Esophagus muscularis mucosa (tissue), 4 donors: ENCODE results near the gene UBE2U. TPM values are rescaled to one million over a fixed set of nuclear protein-coding genes. Genes with fewer than 3 reads are reported as not detected.

Experiments
- DNase-seq: peaks from one replicate; pipeline ENCODE4 v3.0.0-alpha.2; 2017; ENCODE audit errors: extremely low spot score
- H3K27ac ChIP-seq, 4 donors: fragments of 200-600 bp; sonication (generic); replicated peaks in 1 of 4; 1 replicate in 3 of 4; 2 replicates in 1 of 4; pipeline ENCODE4 v1.5.1; 2016 to 2019; ENCODE audit warnings: mild to moderate bottlenecking in 1 of 4
- H3K27me3 ChIP-seq, 4 donors: fragments of 200-600 bp; sonication (generic); one replicate each; pipeline versions ENCODE4 v1.5.1 to v1.6.0; 2016 to 2019
- H3K36me3 ChIP-seq, 4 donors: fragments of 200-600 bp; sonication (generic); one replicate each; pipeline ENCODE4 v1.5.1; 2016 to 2019
- H3K4me1 ChIP-seq, 4 donors: fragments of 200-600 bp; sonication (generic); one replicate each; pipeline ENCODE4 v1.5.1; 2016 to 2019
- H3K4me3 ChIP-seq, 4 donors: fragments of 200-600 bp; sonication (generic); 1 replicate in 2 of 4; 2 replicates in 2 of 4; pipeline ENCODE4 v1.5.1; 2016 to 2019; ENCODE audit warnings: mild to moderate bottlenecking in 4 of 4, moderate library complexity in 1 of 4
- H3K9me3 ChIP-seq, 4 donors: fragments of 200-600 bp; sonication (generic); 1 replicate in 3 of 4; 2 replicates in 1 of 4; pipeline ENCODE4 v1.5.1; 2016 to 2019
- EP300 ChIP-seq: sonication (generic); formaldehyde crosslinking; IDR thresholded peaks from one replicate; pipeline ENCODE4 v1.6.1; 2017; ENCODE audit warnings: antibody characterized with exemption
- POLR2A ChIP-seq: fragments of 450-650 bp; IDR thresholded peaks from one replicate; pipeline ENCODE4 v1.6.1; 2017; ENCODE audit warnings: antibody characterized with exemption, moderate library complexity, mild to moderate bottlenecking, low read depth
- POLR2AphosphoS5 ChIP-seq, 2 donors: sonication (generic); formaldehyde crosslinking; IDR thresholded peaks; one replicate each; pipeline ENCODE4 v1.6.1; 2017; ENCODE audit warnings: antibody characterized with exemption in 2 of 2
- WGBS: methylation state at CpG from one replicate; pipeline ENCODE4 v1.1.5; 2018; 5-methylcytosine and 5-hydroxymethylcytosine counted together
- intact Hi-C: fragments of 100-400 bp; cut with DNase I; formaldehyde crosslinking; loops from one replicate; pipeline ENCODE4 v1.15.1; 2023
- total RNA-seq, 4 donors: library from RNA; depleted of rRNA; stranded (reverse); fragments of >200 nt; gene quantifications; one replicate each; pipeline versions ENCODE4 v1.1.0 to v1.2.1, GENCODE V29; 2016
- TF ChIP-seq, protein P1 (sequence below), 3 experiments: fragments of 200-600 bp in 2 of 3; fragments of 450-650 bp in 1 of 3; sonication (generic) in 2 of 3; IDR thresholded peaks; one replicate each; pipeline ENCODE4 v1.5.1; 2017 to 2019; ENCODE audit warnings: antibody characterized with exemption in 3 of 3, mild to moderate bottlenecking in 2 of 3, moderate library complexity in 1 of 3

The UBE2U gene
- total RNA-seq, 4 donors from 2014 or later, result not detected

DNA sequence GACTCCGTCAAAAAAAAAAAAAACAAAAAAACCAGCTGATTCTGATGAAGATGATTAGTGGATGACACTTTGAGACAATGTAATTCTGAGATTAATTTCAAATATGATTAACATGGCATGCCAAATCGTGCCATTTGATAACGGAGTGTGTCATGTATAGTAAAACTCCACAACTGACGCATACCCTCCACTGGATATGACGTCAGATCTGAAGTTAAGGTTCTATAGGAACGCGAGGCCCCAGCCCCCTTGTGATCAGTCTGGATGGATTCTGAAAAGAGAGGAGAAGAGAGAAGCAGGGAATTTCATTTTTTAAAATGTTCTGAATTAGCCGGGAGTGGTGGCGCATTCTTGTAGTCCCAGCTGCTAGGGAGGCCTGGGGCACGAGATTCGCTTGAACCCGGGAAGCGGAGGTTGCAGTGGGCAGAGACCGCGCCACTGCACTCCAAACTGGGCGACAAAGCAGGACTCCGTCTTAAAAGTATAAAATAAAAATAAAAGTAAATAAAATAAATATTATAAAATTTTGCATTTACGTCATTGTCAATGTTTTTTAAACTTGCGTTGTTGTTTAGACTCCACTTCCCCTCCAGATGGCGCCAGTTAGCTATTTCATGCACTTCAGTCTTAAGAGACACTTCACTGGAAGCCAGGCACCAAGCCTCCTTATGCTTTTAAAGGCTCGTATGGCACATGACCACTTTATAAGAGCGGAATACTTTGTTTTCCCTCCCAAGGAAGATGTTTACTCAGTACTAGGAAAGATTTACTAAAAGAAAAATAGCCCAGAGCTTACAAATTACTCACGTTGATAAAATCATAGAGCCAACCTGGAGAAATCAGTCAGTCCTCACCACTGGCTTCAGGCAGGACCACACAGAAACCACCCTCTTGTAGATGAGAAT is 65.5 kb downstream of the UBE2U start:
- H3K9me3 ChIP-seq, result no peaks in the 10 kb centered on the region
- 51% methylated on average over 23 of the region's 23 CpGs for WGBS
- no peak overlapping the region for H3K4me3 ChIP-seq
- H3K4me1 ChIP-seq, result peaks cover 3 to 6% (median 4%) of the 10 kb centered on the region in 4 donors
- no peaks in the 10 kb centered on the region for H3K27me3 ChIP-seq
- no peak for DNase-seq
- no peaks in the 10 kb centered on the region for H3K36me3 ChIP-seq
- H3K27ac ChIP-seq, result no peak overlapping the region
- TF ChIP-seq POLR2AphosphoS5 (IDR thresholded peaks at IDR 0.05) (no peak), POLR2A (no peak)
- TF ChIP-seq, protein P1, sequence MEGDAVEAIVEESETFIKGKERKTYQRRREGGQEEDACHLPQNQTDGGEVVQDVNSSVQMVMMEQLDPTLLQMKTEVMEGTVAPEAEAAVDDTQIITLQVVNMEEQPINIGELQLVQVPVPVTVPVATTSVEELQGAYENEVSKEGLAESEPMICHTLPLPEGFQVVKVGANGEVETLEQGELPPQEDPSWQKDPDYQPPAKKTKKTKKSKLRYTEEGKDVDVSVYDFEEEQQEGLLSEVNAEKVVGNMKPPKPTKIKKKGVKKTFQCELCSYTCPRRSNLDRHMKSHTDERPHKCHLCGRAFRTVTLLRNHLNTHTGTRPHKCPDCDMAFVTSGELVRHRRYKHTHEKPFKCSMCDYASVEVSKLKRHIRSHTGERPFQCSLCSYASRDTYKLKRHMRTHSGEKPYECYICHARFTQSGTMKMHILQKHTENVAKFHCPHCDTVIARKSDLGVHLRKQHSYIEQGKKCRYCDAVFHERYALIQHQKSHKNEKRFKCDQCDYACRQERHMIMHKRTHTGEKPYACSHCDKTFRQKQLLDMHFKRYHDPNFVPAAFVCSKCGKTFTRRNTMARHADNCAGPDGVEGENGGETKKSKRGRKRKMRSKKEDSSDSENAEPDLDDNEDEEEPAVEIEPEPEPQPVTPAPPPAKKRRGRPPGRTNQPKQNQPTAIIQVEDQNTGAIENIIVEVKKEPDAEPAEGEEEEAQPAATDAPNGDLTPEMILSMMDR (IDR thresholded peaks at IDR 0.05), result peak; percentile 70 to 75 (median 74)
- intact Hi-C loops, result loop anchor here (5.0 kb wide), 2 partner anchors 408 to 553 kb away; no protein-coding TSS in a partner anchor

DNA sequence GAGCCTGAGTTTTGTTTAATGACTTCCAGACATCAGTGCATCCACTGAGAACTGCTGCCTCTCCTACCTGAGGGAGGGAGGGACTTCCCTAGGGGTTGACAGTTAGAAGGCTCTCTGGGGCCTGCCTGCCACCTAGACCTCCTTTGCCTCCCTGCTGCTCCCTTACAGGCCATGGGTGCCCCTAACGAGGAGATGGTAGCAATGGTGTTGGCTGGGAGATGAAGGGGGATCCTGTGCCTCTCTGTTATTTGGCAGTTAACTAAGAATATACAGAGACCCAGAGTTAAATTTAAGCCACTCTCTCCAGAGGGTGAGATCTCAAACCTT is 66.1 kb downstream of the UBE2U start:
- 44% methylated on average over 1 of the region's 1 CpG for WGBS
- H3K27ac ChIP-seq, result no peak overlapping the region
- intact Hi-C loops, result loop anchor here (5.0 kb wide), 2 partner anchors 408 to 553 kb away; no protein-coding TSS in a partner anchor

DNA sequence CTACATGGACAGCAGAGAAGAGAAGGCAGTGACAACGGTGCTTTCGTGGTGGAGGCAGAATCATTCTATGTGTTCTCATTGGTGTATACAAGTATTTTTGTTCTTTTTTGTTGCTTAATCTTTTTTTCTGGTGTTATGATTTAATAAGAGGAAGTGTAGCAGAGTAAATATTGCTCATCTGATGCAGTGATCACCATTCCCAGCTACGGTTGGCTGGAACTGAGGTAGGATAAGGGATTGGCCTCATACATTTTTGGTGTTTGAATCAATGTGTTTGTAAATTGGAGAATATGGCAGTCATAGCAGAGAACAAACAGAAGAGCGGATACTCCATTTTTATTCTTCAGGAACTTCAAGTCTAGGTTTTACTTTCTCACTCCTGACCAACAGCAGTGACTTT is 76.6 kb downstream of the UBE2U start:
- no peaks in the 10 kb centered on the region for H3K36me3 ChIP-seq
- H3K9me3 ChIP-seq, result no peaks in the 10 kb centered on the region
- no peaks in the 10 kb centered on the region for H3K27me3 ChIP-seq
- H3K4me3 ChIP-seq, result no peak overlapping the region
- no peak for TF ChIP-seq EP300
- WGBS, result 86% methylated on average over 4 of the region's 4 CpGs
- intact Hi-C loops, result loop anchor here (10.0 kb wide), 1 partner anchor 175 kb away; no protein-coding TSS in a partner anchor
- H3K4me1 ChIP-seq, result peaks cover 0 to 4% (median 0%) of the 10 kb centered on the region in 4 donors
- no peak for DNase-seq
- no peak overlapping the region for H3K27ac ChIP-seq

More for the DNA sequence above, 66.1 kb downstream of the UBE2U start:
- Histone ChIP-seq H3K4me3 (no peak overlapping the region), H3K27me3 (no peaks in the 10 kb centered on the region), H3K9me3 (no peaks in the 10 kb centered on the region), H3K4me1 (peaks cover 3 to 6% (median 4%) of the 10 kb centered on the region in 4 donors), H3K36me3 (no peaks in the 10 kb centered on the region)
- TF ChIP-seq POLR2A (no peak), EP300 (no peak), POLR2AphosphoS5 (IDR thresholded peaks at IDR 0.05) (no peak)
- TF ChIP-seq, protein P1 (IDR thresholded peaks at IDR 0.05), result no peak
- no peak for DNase-seq

DNA sequence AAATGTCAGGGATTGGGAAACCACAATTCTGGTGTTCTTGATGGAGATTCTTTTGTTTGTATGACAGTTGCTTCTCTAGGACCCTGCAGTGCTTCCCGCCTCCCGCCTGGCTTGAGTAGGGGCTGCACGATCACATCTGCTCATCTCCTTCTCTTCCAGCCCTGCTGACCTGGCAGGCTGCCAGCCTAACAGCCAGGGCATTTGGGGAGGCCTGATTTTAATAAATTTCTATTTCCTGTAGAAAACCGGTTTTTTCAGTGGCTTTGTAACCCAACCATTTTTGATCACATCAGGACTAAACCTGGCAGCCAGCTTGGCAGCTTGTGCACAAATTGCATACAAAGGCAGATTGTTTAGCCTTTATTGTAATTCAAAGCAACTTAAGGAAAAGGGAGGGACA is 78.9 kb downstream of the UBE2U start:
- intact Hi-C loops, result loop anchor here (10.0 kb wide), 1 partner anchor 172 kb away; no protein-coding TSS in a partner anchor
- no peak for DNase-seq
- no peaks in the 10 kb centered on the region for H3K27me3 ChIP-seq
- H3K27ac ChIP-seq, result no peak overlapping the region
- H3K36me3 ChIP-seq, result no peaks in the 10 kb centered on the region
- H3K4me3 ChIP-seq, result no peak overlapping the region
- H3K4me1 ChIP-seq, result peaks cover 0 to 4% (median 0%) of the 10 kb centered on the region in 4 donors
- no peak for TF ChIP-seq POLR2A
- no peak for TF ChIP-seq EP300
- TF ChIP-seq POLR2AphosphoS5 (IDR thresholded peaks at IDR 0.05), result no peak
- TF ChIP-seq, protein P1 (IDR thresholded peaks at IDR 0.05), result no peak
- no peaks in the 10 kb centered on the region for H3K9me3 ChIP-seq
- WGBS, result 51% methylated on average over 4 of the region's 4 CpGs

DNA sequence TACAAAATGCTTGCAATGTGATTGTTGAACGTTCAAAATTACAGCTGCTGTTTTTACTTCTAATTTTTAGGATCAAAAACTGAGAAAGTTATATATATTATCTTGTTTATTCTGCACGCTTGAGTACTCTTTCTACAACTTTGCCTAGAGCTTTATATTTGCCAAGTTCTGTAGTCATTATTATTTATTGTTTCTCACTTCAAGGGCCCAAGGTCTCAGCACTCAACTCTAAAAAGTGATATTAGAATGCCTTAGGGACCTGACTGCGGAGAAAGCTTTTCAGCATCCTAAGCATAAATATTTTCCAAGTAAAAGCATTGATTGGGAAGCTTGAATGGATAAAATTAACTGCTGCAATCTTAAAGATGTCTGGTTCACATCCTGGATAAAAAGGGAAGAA is 83.6 kb downstream of the UBE2U start:
- H3K4me3 ChIP-seq, result no peak overlapping the region
- TF ChIP-seq POLR2AphosphoS5 (IDR thresholded peaks at IDR 0.05) (no peak), POLR2A (no peak), EP300 (no peak)
- TF ChIP-seq, protein P1 (IDR thresholded peaks at IDR 0.05), result no peak

More for the DNA sequence above, 83.6 kb downstream of the UBE2U start:
- Histone ChIP-seq H3K36me3 (no peaks in the 10 kb centered on the region), H3K27ac (no peak overlapping the region), H3K4me1 (peaks cover 0 to 4% (median 0%) of the 10 kb centered on the region in 4 donors), H3K9me3 (no peaks in the 10 kb centered on the region), H3K27me3 (no peaks in the 10 kb centered on the region)
- intact Hi-C loops, result loop anchor here (10.0 kb wide), 1 partner anchor 168 kb away; no protein-coding TSS in a partner anchor
- 52% methylated on average over 3 of the region's 3 CpGs for WGBS
- no peak for DNase-seq
